ENCODE data around the gene PILRB. TPM values are rescaled to one million over a fixed set of nuclear protein-coding genes. Genes with fewer than 3 reads are reported as not detected.

PILRB gene
- total RNA-seq, 1 donor from 2014 or later: 4.2 TPM

Small RNA genes lying within 50 kb of the gene (small RNA-seq; reads per million reads assigned to genes)
- gene RF00019: not detected

Other genes with a start within 250 kb of the PILRB start
- gene TAF6, start 238.8 kb upstream of the PILRB start, total RNA-seq: 11.0 TPM
- 25.6 TPM for gene CNPY4, start 238.5 kb upstream of the PILRB start, total RNA-seq
- 1.0 TPM for gene MBLAC1, start 231.2 kb upstream of the PILRB start, total RNA-seq
- gene LAMTOR4, start 209.2 kb upstream of the PILRB start, total RNA-seq: 73.1 TPM
- gene TRAPPC14, start 199.4 kb upstream of the PILRB start, total RNA-seq: 2.6 TPM
- gene GAL3ST4, start 189.5 kb upstream of the PILRB start, total RNA-seq: 2.1 TPM
- 5.2 TPM for gene GPC2, start 180.7 kb upstream of the PILRB start, total RNA-seq
- gene STAG3, start 180.2 kb upstream of the PILRB start, total RNA-seq: 0.52 TPM
- not detected for gene PVRIG, start 138.2 kb upstream of the PILRB start, total RNA-seq
- gene SPDYE3, start 50.4 kb upstream of the PILRB start, total RNA-seq: not detected
- gene PILRA, start 15.4 kb downstream of the PILRB start, total RNA-seq: 1.6 TPM
- gene ZCWPW1, start 70.6 kb downstream of the PILRB start, total RNA-seq: 3.1 TPM
- 30.8 TPM for gene MEPCE, start 71.7 kb downstream of the PILRB start, total RNA-seq
- 5.2 TPM for gene PPP1R35, start 78.4 kb downstream of the PILRB start, total RNA-seq
- not detected for gene SPACDR, start 106.1 kb downstream of the PILRB start, total RNA-seq
- 13.6 TPM for gene TSC22D4, start 121.1 kb downstream of the PILRB start, total RNA-seq
- gene NYAP1, start 125.8 kb downstream of the PILRB start, total RNA-seq: 3.1 TPM
- gene AGFG2, start 181.1 kb downstream of the PILRB start, total RNA-seq: 3.1 TPM
- not detected for gene SAP25, start 215.8 kb downstream of the PILRB start, total RNA-seq
- 6.3 TPM for gene LRCH4, start 228.0 kb downstream of the PILRB start, total RNA-seq
- 1.0 TPM for gene FBXO24, start 228.2 kb downstream of the PILRB start, total RNA-seq
- gene PCOLCE, start 244.2 kb downstream of the PILRB start, total RNA-seq: 91.9 TPM

Measured in skeletal muscle tissue (tissue), 2 donors.